Spleen (tissue), 11 donors: ENCODE data around the gene CAMTA2. TPM values are rescaled to one million over a fixed set of nuclear protein-coding genes. Genes with fewer than 3 reads are reported as not detected.

ENCODE experiments used
- DNase-seq: peaks from one replicate; pipeline ENCODE4 v3.0.0-alpha.2; 2020
- H3K27ac ChIP-seq, 8 donors: fragments of 200-600 bp; sonication (generic) in 7 of 8; 1 replicate in 4 of 8; 2 replicates in 4 of 8; pipeline versions ENCODE4 v1.5.0 to v1.8.0; 2016 to 2021; ENCODE audit warnings: inconsistent platforms in 4 of 8, mild to moderate bottlenecking in 4 of 8, moderate library complexity in 1 of 8
- H3K27me3 ChIP-seq, 7 donors: fragments of 200-600 bp; sonication (generic) in 6 of 7; replicated peaks in 1 of 7; 1 replicate in 4 of 7; 2 replicates in 3 of 7; pipeline versions ENCODE4 v1.5.0 to v1.8.0; 2016 to 2021; ENCODE audit warnings: inconsistent platforms in 3 of 7, mild to moderate bottlenecking in 1 of 7
- H3K36me3 ChIP-seq, 6 donors: fragments of 200-600 bp; sonication (generic) in 5 of 6; 1 replicate in 4 of 6; 2 replicates in 2 of 6; pipeline versions ENCODE4 v1.5.0 to v1.8.0; 2016 to 2021; ENCODE audit warnings: inconsistent platforms in 2 of 6
- H3K4me1 ChIP-seq, 6 donors: fragments of 200-600 bp; sonication (generic) in 5 of 6; 1 replicate in 3 of 6; 2 replicates in 3 of 6; pipeline versions ENCODE4 v1.5.0 to v1.8.0; 2016 to 2021; ENCODE audit warnings: inconsistent platforms in 3 of 6
- H3K4me3 ChIP-seq, 8 donors: fragments of 200-600 bp; sonication (generic) in 7 of 8; 1 replicate in 4 of 8; 2 replicates in 4 of 8; pipeline versions ENCODE4 v1.5.0 to v1.8.0; 2016 to 2021; ENCODE audit warnings: inconsistent platforms in 4 of 8, mild to moderate bottlenecking in 4 of 8, moderate library complexity in 2 of 8
- H3K9me3 ChIP-seq, 8 donors: fragments of 200-600 bp; sonication (generic) in 7 of 8; 1 replicate in 4 of 8; 2 replicates in 4 of 8; pipeline versions ENCODE4 v1.5.0 to v1.8.0; 2016 to 2021; ENCODE audit warnings: inconsistent platforms in 4 of 8
- CTCF ChIP-seq, 11 experiments: fragments of 200-600 bp in 7 of 11; fragments of 450-650 bp in 4 of 11; sonication (generic) in 4 of 11; IDR thresholded peaks in 8 of 11; conservative IDR thresholded peaks in 3 of 11; 1 replicate in 7 of 11; 2 replicates in 4 of 11; pipeline versions ENCODE4 v1.4.0 to v1.8.0; 2016 to 2021; ENCODE audit warnings: antibody characterized with exemption in 11 of 11, inconsistent platforms in 4 of 11, mild to moderate bottlenecking in 1 of 11
- POLR2A ChIP-seq, 3 donors: fragments of 450-650 bp; IDR thresholded peaks; one replicate each; pipeline ENCODE4 v1.5.1; 2017; ENCODE audit warnings: antibody characterized with exemption in 3 of 3, mild to moderate bottlenecking in 1 of 3
- POLR2AphosphoS5 ChIP-seq, 3 donors: sonication (generic); formaldehyde crosslinking; IDR thresholded peaks; one replicate each; pipeline ENCODE4 v1.5.1; 2017; ENCODE audit warnings: antibody characterized with exemption in 3 of 3
- WGBS, 5 donors: extraction: QIAGEN DNeasy Blood & Tissue Kit in 3 of 5; methylation state at CpG; one replicate each; pipeline versions ENCODE4 v1.1.5 to v1.1.7; 2013 to 2018; 5-methylcytosine and 5-hydroxymethylcytosine counted together
- intact Hi-C: fragments of 100-400 bp; cut with DNase I; formaldehyde crosslinking; loops from one replicate; pipeline ENCODE4 v1.15.0; 2023; ENCODE audit warnings: low total_unique reads
- polyA plus RNA-seq, 3 donors: library from polyadenylated mRNA; stranded (reverse); fragments of 200-250 nt; gene quantifications; one replicate each; pipeline ENCODE4 v1.2.1, GENCODE V29; 2013
- total RNA-seq, 7 donors: library from RNA; depleted of rRNA in 3 of 7; stranded (reverse); fragments of >200 nt in 3 of 7; fragmentation: NEBNext Ultra II Directional in 4 of 7; extraction: Animal tissue kit (Norgen Biotek cat#: 25700) in 4 of 7; gene quantifications; one replicate each; pipeline versions ENCODE4 v1.1.0 to v1.2.1, GENCODE V29; 2016 to 2021
- donor health status: healthy with polysubstance abuse.
- donor health status: DM: no; HTN: no; CAD: no; lungs with moderate emphysema.
- donor health status: DM: no; HTN: no; CAD: no.
- donor health status: Bipolar disorder and iron deficiency.
- donor health status: healthy.
- donor health status: DM: no; HTN: no; CAD: no.
- donor health status: DM: yes; HTN: yes; CAD: no.

The CAMTA2 gene
- total and polyA plus RNA-seq, 10 donors, result 21.3 to 79.8 (median 50.5) TPM

- H3K27ac ChIP-seq, result peak overlapping the region in 4 of 8 donors; percentile 26 to 63 (median 52)
- 82 to 89% (median 86%) methylated on average over 8 to 10 of the region's 10 CpGs for WGBS, 5 donors
- H3K36me3 ChIP-seq, result peaks cover 0 to 100% (median 70%) of the 10 kb centered on the region in 6 donors
Observed at GRCh38 chr17:4973256-4974114, 14.0 kb downstream of the CAMTA2 start.

GRCh38 chr17:4972752-4973151 lies 14.7 kb downstream of the CAMTA2 start:
- Histone ChIP-seq H3K27me3 (no peaks in the 10 kb centered on the region), H3K4me3 (peak overlapping the region in 1 of 8 donors; percentile 5), H3K9me3 (no peaks in the 10 kb centered on the region), H3K27ac (peak overlapping the region in 3 of 8 donors; percentile 51 to 63 (median 54)), H3K4me1 (peaks cover 8 to 82% (median 31%) of the 10 kb centered on the region in 6 donors), H3K36me3 (peaks cover 0 to 95% (median 62%) of the 10 kb centered on the region in 6 donors)
- intact Hi-C loops, result no loop called here
- TF ChIP-seq CTCF (IDR thresholded peaks at IDR 0.05 in 8 of 11, conservative IDR thresholded peaks at IDR 0.05 in 3 of 11) (no peak), POLR2A (IDR thresholded peaks at IDR 0.05) (no peak), POLR2AphosphoS5 (IDR thresholded peaks at IDR 0.05) (no peak)
- WGBS, 5 donors, result 86 to 97% (median 90%) methylated on average over 10 to 12 of the region's 12 CpGs
- DNase-seq, result no peak

More at GRCh38 chr17:4973256-4974114, 14.0 kb downstream of the CAMTA2 start:
- no peak for DNase-seq
- peaks cover 10 to 83% (median 29%) of the 10 kb centered on the region in 6 donors for H3K4me1 ChIP-seq
- intact Hi-C loops, result no loop called here
- no peaks in the 10 kb centered on the region for H3K9me3 ChIP-seq
- no peak for TF ChIP-seq POLR2A (IDR thresholded peaks at IDR 0.05)
- peak in 2 of 3 donors; percentile 46 to 62 for TF ChIP-seq POLR2AphosphoS5 (IDR thresholded peaks at IDR 0.05)
- no peaks in the 10 kb centered on the region for H3K27me3 ChIP-seq
- H3K4me3 ChIP-seq, result no peak overlapping the region

GRCh38 chr17:4972322-4972721 lies 15.2 kb downstream of the CAMTA2 start:
- Histone ChIP-seq H3K9me3 (no peaks in the 10 kb centered on the region), H3K4me1 (peaks cover 8 to 78% (median 31%) of the 10 kb centered on the region in 6 donors), H3K4me3 (no peak overlapping the region), H3K36me3 (peaks cover 0 to 90% (median 58%) of the 10 kb centered on the region in 6 donors), H3K27ac (peak overlapping the region in 3 of 8 donors; percentile 51 to 63 (median 54)), H3K27me3 (no peaks in the 10 kb centered on the region)
- whole genome bisulfite sequencing, 5 donors, result 93 to 96% (median 93%) methylated on average over 12 of the region's 12 CpGs
- DNase-seq, result no peak
- TF ChIP-seq CTCF (IDR thresholded peaks at IDR 0.05 in 8 of 11, conservative IDR thresholded peaks at IDR 0.05 in 3 of 11) (no peak), POLR2A (IDR thresholded peaks at IDR 0.05) (no peak), POLR2AphosphoS5 (IDR thresholded peaks at IDR 0.05) (peak in 2 of 3 donors; percentile 37 to 67)
- intact Hi-C loops, result no loop called here

DNA sequence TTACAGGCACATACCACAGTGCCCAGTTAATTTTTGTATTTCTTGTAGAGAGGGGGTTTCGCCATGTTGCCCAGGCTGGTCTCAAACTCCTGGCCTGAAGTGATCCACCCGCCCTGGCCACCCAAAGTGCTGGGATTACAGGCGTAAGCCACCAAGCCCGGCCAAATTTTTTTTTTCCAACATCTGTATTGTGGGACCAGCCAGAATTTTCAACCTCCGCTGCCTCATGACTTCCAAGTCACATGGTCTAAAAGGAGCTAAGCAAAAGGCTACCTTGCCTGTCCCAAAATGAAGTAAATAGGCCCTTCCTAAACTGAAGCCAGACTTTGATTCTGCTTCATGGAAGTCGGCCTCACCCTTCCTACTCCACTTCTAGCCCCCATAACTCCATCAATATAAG lies 15.6 kb downstream of the CAMTA2 start:
- no peaks in the 10 kb centered on the region for H3K9me3 ChIP-seq
- no peak overlapping the region for H3K4me3 ChIP-seq
- H3K36me3 ChIP-seq, result peaks cover 0 to 85% (median 53%) of the 10 kb centered on the region in 6 donors
- intact Hi-C loops, result no loop called here
- no peak overlapping the region for H3K27ac ChIP-seq
- no peak for DNase-seq
- 92 to 97% (median 96%) methylated on average over 6 of the region's 6 CpGs for WGBS, 5 donors
- peaks cover 8 to 80% (median 33%) of the 10 kb centered on the region in 6 donors for H3K4me1 ChIP-seq
- H3K27me3 ChIP-seq, result no peaks in the 10 kb centered on the region
- TF ChIP-seq POLR2A (IDR thresholded peaks at IDR 0.05) (no peak), CTCF (IDR thresholded peaks at IDR 0.05 in 8 of 11, conservative IDR thresholded peaks at IDR 0.05 in 3 of 11) (no peak), POLR2AphosphoS5 (IDR thresholded peaks at IDR 0.05) (no peak)
